AG04449 (cell line): ENCODE measurements around the gene SLC26A4.

Experiments used
- CTCF ChIA-PET: fragments of 350-600 bp; formaldehyde crosslinking; extraction: SDS; loops from one replicate; lab custom pipeline; 2021; ENCODE audit warnings: antibody characterized with exemption; lab: Yijun Ruan, JAX
- POLR2A ChIA-PET: fragments of 400-600, 350-600 bp; formaldehyde crosslinking; extraction: SDS; loops from one replicate; lab custom pipeline; 2020; ENCODE audit warnings: antibody characterized with exemption, inconsistent platforms; lab: Yijun Ruan, JAX
- DNase-seq: peaks from one replicate; pipeline ENCODE4 v3.0.0-alpha.2; 2010; ENCODE audit warnings: low read depth, low spot score
- H3K4me3 ChIP-seq: 2 replicates; pipeline ENCODE4 v1.5.1; 2011; ENCODE audit warnings: low read depth, mild to moderate bottlenecking, control low read depth, low read length
- CTCF ChIP-seq: IDR thresholded peaks from one replicate; pipeline ENCODE4 v1.5.1; 2011; ENCODE audit warnings: mild to moderate bottlenecking, moderate library complexity, low read length, control low read depth, inconsistent platforms; ENCODE audit not compliant: insufficient read depth; ENCODE audit errors: missing control alignments

SLC26A4 gene

DNA sequence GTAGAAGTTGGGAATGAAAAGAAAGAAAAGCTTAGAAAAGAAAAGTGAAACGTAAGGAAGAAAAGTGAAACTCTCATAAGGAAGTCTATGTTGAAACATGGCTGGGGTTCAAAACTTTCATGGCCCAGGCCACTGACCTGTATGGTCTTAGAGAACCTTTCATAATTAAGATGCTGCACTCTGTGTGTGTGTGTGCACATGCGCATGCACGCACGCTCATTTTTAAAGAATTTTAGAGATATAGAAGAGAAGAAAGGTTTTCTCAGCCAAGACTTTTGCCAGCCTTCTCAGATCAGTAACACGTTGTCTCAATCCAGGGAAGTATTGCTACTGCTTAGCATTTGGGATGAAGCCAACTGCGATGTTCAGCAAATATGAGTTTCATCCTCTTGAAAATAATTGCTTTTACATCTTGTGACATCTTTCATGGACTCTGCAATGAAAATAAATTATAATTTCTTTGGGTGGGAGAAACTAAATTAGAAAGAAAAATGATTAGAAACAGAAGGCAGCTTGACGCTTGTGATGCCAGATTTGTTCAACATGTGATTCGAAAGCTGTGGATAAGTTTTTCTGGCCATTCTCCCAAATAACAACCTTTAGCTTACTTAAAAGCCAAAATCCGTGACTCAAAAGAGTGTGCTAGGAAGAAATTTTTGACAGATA is 16.2 kb upstream of the SLC26A4 start:
- no peak for DNase-seq
- POLR2A ChIA-PET = no interaction called here

GRCh38 chr7:107652642-107653041 is 8.0 kb upstream of the SLC26A4 start:
- ChIA-PET POLR2A (no interaction called here), CTCF (no interaction called here)
- no peak for DNase-seq
- no peak for TF ChIP-seq CTCF
- no peak overlapping the region for H3K4me3 ChIP-seq

More for the DNA sequence above, 16.2 kb upstream of the SLC26A4 start:
- no peak for TF ChIP-seq CTCF
- CTCF ChIA-PET = interaction anchor here (0.7 to 1.1 kb wide), 3 partner anchors 15 to 80 kb away, joined by 3 read pairs; no protein-coding TSS in a partner anchor
- H3K4me3 ChIP-seq = no peak overlapping the region

GRCh38 chr7:107658467-107658866 is 2.2 kb upstream of the SLC26A4 start:
- ChIA-PET POLR2A (no interaction called here), CTCF (interaction anchor here (1.5 kb wide), 1 partner anchor 13 kb away, joined by 3 read pairs; no protein-coding TSS in a partner anchor)
- TF ChIP-seq CTCF = no peak
- DNase-seq = no peak
- no peak overlapping the region for H3K4me3 ChIP-seq

DNA sequence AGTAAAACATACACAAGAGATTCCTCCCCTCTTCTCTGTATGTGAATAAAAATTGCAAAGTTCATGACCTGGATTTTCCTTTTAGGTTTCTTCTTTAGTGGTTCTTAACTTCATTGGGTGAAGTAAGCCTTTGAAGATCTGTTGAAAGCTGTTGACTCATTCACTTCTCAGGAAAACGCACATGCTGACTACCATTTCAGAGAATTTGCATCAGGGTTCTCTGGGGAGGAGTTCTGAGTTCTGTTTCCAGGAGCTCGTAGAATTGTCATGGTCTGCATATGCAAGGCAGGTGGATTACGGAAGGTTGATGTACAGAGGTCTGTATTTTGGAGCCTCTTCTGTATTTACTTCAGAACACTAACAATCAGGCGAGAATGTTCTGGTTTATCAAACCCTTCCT is 962 bp upstream of the SLC26A4 start:
- CTCF ChIA-PET = interaction anchor here (0.9 to 1.5 kb wide), 2 partner anchors 15 to 64 kb away, joined by 3 read pairs; no protein-coding TSS in a partner anchor
- DNase-seq = peak; percentile 26
- no peak overlapping the region for H3K4me3 ChIP-seq
- TF ChIP-seq CTCF = no peak
- POLR2A ChIA-PET = no interaction called here

- H3K4me3 ChIP-seq = peak overlapping the region; percentile 56
Observed at GRCh38 chr7:107661081-107661864, 645 bp downstream of the SLC26A4 start.

More at GRCh38 chr7:107661081-107661864, 645 bp downstream of the SLC26A4 start:
- CTCF ChIA-PET = interaction anchor here (1.0 kb wide), 2 partner anchors 94 to 198 kb away, joined by 3 to 4 read pairs; no protein-coding TSS in a partner anchor
- no peak for DNase-seq
- POLR2A ChIA-PET = no interaction called here
- TF ChIP-seq CTCF = peak; percentile 21
